GM12878 (cell line): ENCODE data around the gene PPRC1.

Experiments used
- FOS ChIP-seq: IDR thresholded peaks from 3 replicates; pipeline ENCODE4 v1.6.1; 2011; ENCODE audit warnings: borderline replicate concordance; ENCODE audit not compliant: insufficient read length; ENCODE audit errors: extremely low read depth
- HDAC2 ChIP-seq: fragments of 200-600 bp; sonication (generic); IDR thresholded peaks from 2 replicates; pipeline ENCODE4 v1.6.1; 2017
- HDGF ChIP-seq: fragments of 450-650 bp; IDR thresholded peaks from 2 replicates; pipeline ENCODE4 v1.6.1; 2016; ENCODE audit warnings: antibody characterized with exemption
- MEF2A ChIP-seq: IDR thresholded peaks from 2 replicates; pipeline ENCODE4 v1.6.1; 2011; ENCODE audit warnings: low read depth, mild to moderate bottlenecking, low read length, moderate library complexity; ENCODE audit not compliant: insufficient read depth
- POLR2AphosphoS5 ChIP-seq: IDR thresholded peaks from 2 replicates; pipeline ENCODE4 v1.6.1; 2011; ENCODE audit warnings: mild to moderate bottlenecking, low read length, inconsistent platforms
- SIX5 ChIP-seq: IDR thresholded peaks from 2 replicates; pipeline ENCODE4 v1.6.1; 2011; ENCODE audit warnings: mild to moderate bottlenecking, low read depth, low read length, moderate library complexity; ENCODE audit not compliant: severe bottlenecking
- TF ChIP-seq, protein P1 (sequence below): IDR thresholded peaks from 2 replicates; pipeline ENCODE4 v1.6.1; 2011; ENCODE audit warnings: low read depth, low read length, improper control_type of control experiment, borderline replicate concordance
- TF ChIP-seq, protein P2 (sequence below): fragments of 450-650 bp; conservative IDR thresholded peaks from 2 replicates; pipeline ENCODE4 v1.6.1; 2017; ENCODE audit warnings: mild to moderate bottlenecking, moderate library complexity
- TF ChIP-seq, protein P3 (sequence below), 3 experiments: IDR thresholded peaks in 2 of 3; conservative IDR thresholded peaks in 1 of 3; 2 replicates each; pipeline ENCODE4 v1.5.1; 2011; ENCODE audit warnings: low read depth in 3 of 3, low read length in 3 of 3, mild to moderate bottlenecking in 3 of 3, control low read depth in 2 of 3, moderate library complexity in 2 of 3, inconsistent platforms in 1 of 3, mixed read lengths in 1 of 3; ENCODE audit not compliant: control insufficient read depth in 2 of 3, insufficient read depth in 1 of 3; ENCODE audit errors: extremely low read depth in 1 of 3
- TF ChIP-seq, protein P4 (sequence below): fragments of 450-650 bp; IDR thresholded peaks from 2 replicates; pipeline ENCODE4 v1.6.1; 2016; ENCODE audit warnings: mild to moderate bottlenecking, moderate library complexity, borderline replicate concordance

- no peak for TF ChIP-seq POLR2AphosphoS5
- no peak for TF ChIP-seq SIX5
- TF ChIP-seq, protein P1, sequence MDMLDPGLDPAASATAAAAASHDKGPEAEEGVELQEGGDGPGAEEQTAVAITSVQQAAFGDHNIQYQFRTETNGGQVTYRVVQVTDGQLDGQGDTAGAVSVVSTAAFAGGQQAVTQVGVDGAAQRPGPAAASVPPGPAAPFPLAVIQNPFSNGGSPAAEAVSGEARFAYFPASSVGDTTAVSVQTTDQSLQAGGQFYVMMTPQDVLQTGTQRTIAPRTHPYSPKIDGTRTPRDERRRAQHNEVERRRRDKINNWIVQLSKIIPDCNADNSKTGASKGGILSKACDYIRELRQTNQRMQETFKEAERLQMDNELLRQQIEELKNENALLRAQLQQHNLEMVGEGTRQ: no peak
- TF ChIP-seq MEF2A: no peak
- no peak for TF ChIP-seq HDGF
- TF ChIP-seq, protein P2, sequence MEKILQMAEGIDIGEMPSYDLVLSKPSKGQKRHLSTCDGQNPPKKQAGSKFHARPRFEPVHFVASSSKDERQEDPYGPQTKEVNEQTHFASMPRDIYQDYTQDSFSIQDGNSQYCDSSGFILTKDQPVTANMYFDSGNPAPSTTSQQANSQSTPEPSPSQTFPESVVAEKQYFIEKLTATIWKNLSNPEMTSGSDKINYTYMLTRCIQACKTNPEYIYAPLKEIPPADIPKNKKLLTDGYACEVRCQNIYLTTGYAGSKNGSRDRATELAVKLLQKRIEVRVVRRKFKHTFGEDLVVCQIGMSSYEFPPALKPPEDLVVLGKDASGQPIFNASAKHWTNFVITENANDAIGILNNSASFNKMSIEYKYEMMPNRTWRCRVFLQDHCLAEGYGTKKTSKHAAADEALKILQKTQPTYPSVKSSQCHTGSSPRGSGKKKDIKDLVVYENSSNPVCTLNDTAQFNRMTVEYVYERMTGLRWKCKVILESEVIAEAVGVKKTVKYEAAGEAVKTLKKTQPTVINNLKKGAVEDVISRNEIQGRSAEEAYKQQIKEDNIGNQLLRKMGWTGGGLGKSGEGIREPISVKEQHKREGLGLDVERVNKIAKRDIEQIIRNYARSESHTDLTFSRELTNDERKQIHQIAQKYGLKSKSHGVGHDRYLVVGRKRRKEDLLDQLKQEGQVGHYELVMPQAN: no peak
- TF ChIP-seq HDAC2: no peak
- no peak for TF ChIP-seq FOS
- TF ChIP-seq, protein P3, sequence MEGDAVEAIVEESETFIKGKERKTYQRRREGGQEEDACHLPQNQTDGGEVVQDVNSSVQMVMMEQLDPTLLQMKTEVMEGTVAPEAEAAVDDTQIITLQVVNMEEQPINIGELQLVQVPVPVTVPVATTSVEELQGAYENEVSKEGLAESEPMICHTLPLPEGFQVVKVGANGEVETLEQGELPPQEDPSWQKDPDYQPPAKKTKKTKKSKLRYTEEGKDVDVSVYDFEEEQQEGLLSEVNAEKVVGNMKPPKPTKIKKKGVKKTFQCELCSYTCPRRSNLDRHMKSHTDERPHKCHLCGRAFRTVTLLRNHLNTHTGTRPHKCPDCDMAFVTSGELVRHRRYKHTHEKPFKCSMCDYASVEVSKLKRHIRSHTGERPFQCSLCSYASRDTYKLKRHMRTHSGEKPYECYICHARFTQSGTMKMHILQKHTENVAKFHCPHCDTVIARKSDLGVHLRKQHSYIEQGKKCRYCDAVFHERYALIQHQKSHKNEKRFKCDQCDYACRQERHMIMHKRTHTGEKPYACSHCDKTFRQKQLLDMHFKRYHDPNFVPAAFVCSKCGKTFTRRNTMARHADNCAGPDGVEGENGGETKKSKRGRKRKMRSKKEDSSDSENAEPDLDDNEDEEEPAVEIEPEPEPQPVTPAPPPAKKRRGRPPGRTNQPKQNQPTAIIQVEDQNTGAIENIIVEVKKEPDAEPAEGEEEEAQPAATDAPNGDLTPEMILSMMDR (IDR thresholded peaks at IDR 0.05 in 2 of 3, conservative IDR thresholded peaks at IDR 0.05 in 1 of 3; ENCODE audit: control insufficient read depth in 2 of 3, extremely low read depth in 1 of 3, insufficient read depth in 1 of 3, low read depth in 3 of 3, low read length in 3 of 3): no peak
- TF ChIP-seq, protein P4, sequence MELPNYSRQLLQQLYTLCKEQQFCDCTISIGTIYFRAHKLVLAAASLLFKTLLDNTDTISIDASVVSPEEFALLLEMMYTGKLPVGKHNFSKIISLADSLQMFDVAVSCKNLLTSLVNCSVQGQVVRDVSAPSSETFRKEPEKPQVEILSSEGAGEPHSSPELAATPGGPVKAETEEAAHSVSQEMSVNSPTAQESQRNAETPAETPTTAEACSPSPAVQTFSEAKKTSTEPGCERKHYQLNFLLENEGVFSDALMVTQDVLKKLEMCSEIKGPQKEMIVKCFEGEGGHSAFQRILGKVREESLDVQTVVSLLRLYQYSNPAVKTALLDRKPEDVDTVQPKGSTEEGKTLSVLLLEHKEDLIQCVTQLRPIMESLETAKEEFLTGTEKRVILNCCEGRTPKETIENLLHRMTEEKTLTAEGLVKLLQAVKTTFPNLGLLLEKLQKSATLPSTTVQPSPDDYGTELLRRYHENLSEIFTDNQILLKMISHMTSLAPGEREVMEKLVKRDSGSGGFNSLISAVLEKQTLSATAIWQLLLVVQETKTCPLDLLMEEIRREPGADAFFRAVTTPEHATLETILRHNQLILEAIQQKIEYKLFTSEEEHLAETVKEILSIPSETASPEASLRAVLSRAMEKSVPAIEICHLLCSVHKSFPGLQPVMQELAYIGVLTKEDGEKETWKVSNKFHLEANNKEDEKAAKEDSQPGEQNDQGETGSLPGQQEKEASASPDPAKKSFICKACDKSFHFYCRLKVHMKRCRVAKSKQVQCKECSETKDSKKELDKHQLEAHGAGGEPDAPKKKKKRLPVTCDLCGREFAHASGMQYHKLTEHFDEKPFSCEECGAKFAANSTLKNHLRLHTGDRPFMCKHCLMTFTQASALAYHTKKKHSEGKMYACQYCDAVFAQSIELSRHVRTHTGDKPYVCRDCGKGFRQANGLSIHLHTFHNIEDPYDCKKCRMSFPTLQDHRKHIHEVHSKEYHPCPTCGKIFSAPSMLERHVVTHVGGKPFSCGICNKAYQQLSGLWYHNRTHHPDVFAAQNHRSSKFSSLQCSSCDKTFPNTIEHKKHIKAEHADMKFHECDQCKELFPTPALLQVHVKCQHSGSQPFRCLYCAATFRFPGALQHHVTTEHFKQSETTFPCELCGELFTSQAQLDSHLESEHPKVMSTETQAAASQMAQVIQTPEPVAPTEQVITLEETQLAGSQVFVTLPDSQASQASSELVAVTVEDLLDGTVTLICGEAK: no peak
These were observed 662 bp upstream of the PPRC1 start for GRCh38 chr10:102132193-102132562.
